Measurements from ENCODE around the gene CDKN1C.

CDKN1C gene

DNA sequence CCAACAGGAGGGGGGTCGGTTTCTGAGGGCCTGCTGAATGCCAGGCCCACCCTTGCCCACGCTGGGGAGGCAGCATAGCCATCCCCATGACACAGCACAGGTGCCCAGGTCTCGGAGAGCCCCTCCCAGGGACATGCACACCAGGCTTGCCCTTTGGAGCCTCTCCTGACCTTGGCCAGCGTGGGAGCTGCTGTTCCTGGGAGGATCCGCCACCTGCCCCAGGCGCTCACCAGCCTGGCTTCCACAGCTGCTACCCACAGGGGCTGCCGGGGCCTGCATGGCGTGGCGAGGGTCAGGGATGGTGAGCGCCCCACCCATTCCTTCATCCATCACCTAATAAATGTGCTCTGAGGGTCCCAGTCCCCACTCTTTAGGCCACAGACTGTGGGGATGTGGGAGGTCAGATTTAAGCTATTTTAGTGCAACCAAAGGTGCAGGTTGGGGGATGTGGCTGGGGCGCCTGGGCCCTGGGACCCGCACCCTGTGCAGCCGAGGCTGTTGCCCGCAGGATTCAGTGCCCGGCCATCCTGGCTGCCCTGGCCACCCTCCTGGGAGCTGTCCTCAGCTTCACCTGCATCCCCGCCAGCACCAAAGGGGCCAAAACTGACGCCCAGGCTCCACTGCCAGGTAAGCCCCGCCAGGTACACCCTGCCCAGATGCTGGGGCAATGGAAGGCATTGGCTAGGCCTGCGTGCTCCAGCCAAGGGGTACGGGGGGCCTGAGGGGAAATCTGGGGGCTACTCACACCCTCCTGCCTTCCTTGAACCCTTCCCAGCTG lies 30.7 kb upstream of the CDKN1C start:
- H3K27ac Mint-ChIP-seq = no peak overlapping the region
- H3K4me1 Mint-ChIP-seq = peaks cover 17% of the 10 kb centered on the region
- no peak overlapping the region for H3K4me3 Mint-ChIP-seq
- TF ChIP-seq, protein P1, sequence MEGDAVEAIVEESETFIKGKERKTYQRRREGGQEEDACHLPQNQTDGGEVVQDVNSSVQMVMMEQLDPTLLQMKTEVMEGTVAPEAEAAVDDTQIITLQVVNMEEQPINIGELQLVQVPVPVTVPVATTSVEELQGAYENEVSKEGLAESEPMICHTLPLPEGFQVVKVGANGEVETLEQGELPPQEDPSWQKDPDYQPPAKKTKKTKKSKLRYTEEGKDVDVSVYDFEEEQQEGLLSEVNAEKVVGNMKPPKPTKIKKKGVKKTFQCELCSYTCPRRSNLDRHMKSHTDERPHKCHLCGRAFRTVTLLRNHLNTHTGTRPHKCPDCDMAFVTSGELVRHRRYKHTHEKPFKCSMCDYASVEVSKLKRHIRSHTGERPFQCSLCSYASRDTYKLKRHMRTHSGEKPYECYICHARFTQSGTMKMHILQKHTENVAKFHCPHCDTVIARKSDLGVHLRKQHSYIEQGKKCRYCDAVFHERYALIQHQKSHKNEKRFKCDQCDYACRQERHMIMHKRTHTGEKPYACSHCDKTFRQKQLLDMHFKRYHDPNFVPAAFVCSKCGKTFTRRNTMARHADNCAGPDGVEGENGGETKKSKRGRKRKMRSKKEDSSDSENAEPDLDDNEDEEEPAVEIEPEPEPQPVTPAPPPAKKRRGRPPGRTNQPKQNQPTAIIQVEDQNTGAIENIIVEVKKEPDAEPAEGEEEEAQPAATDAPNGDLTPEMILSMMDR (IDR thresholded peaks at IDR 0.05) = no peak
- H3K36me3 Mint-ChIP-seq (ENCODE audit: low read depth) = no peaks in the 10 kb centered on the region
- no peaks in the 10 kb centered on the region for H3K9me3 Mint-ChIP-seq
- peaks cover 6% of the 10 kb centered on the region for H3K27me3 Mint-ChIP-seq (ENCODE audit: low read depth, poor library complexity)
- DNase-seq = no peak

DNA sequence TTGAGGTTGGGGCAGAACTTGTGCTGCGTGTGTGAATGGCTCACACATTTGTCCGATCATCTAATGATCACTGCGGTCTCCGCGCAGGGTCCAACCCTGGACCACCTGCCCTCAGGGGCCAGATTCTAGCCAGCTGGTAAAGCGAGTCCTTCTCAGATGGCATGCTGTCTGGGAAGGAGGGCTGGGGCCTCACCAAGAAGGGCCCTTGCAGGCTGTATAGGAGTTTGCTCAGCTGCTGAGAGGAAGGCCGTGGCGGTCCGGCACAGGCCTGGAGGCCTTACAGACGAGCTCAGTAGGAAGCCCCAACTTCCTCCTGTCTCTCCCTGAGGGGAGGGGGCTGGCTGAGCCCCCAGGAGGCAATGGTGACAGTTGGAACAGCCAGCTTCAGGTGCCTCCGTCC lies 29.9 kb upstream of the CDKN1C start:
- no peak overlapping the region for H3K4me3 Mint-ChIP-seq
- no peak overlapping the region for H3K27ac Mint-ChIP-seq
- no peaks in the 10 kb centered on the region for H3K36me3 Mint-ChIP-seq (ENCODE audit: low read depth)
- TF ChIP-seq, protein P1 (IDR thresholded peaks at IDR 0.05) = no peak
- H3K27me3 Mint-ChIP-seq (ENCODE audit: low read depth, poor library complexity) = peaks cover 4% of the 10 kb centered on the region
- no peaks in the 10 kb centered on the region for H3K9me3 Mint-ChIP-seq
- peaks cover 17% of the 10 kb centered on the region for H3K4me1 Mint-ChIP-seq
- no peak for DNase-seq

DNA sequence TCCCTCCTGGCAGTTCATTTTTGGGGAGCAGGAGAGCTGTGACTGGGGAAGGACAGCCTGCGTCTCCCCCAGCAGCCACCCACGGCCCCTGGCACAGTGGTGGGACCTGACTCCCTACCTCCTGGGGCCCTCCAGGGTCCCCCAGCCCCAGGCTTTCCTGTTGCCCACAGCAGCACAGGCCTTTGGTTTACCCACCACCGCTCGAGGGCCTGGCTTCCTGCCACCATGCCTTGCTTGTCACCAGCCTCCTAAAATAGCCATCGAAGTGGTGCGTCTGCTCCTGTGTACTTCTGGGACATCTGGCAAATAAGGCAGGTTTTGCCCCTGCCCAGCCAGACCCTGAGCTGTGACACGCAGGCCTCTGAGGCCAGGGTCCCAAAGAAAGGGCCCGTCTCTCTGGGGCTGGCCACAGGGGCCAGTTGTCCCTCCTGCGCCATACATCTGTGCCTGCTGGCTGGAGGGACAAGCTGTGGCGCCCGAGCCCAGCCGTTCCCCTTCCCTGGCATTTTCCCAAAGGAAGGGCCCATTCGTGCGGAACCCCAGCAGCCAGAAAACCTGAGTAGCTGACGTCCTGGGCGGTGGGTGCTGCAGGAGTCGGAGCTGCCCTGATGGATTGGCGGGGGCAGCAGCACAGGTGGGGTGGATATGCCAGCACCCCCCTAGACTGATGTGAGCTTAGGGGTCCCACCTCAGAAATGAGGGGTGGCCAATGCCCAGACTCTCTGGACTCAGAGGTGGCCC lies 29.1 kb upstream of the CDKN1C start:
- no peaks in the 10 kb centered on the region for H3K9me3 Mint-ChIP-seq
- H3K4me1 Mint-ChIP-seq = peaks cover 17% of the 10 kb centered on the region
- no peak for DNase-seq
- TF ChIP-seq, protein P1 (IDR thresholded peaks at IDR 0.05) = no peak
- H3K4me3 Mint-ChIP-seq = no peak overlapping the region
- H3K27ac Mint-ChIP-seq = no peak overlapping the region
- H3K27me3 Mint-ChIP-seq (ENCODE audit: low read depth, poor library complexity) = peaks cover 4% of the 10 kb centered on the region
- no peaks in the 10 kb centered on the region for H3K36me3 Mint-ChIP-seq (ENCODE audit: low read depth)

DNA sequence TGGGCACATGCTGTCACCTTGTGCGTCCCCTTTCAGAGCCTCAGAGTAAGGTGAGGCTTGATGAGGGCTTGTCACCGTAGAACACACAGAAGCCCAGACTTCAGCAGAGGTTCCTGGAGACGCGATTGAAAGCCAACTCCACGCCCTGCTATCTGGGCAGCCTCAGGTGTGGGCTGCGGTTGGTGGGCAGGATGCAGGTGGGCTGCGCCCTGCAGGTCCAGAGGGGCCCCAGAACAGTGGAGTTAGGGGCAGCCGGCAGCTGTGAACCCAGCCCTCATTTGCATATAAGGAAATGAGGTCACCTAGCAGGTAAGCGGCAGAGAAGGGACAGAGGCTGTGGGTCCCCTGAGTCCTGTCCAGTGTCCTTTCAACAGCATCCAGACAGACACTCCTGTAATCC lies 28.2 kb upstream of the CDKN1C start:
- H3K4me3 Mint-ChIP-seq = no peak overlapping the region
- no peaks in the 10 kb centered on the region for H3K36me3 Mint-ChIP-seq (ENCODE audit: low read depth)
- TF ChIP-seq, protein P1 (IDR thresholded peaks at IDR 0.05) = no peak
- no peak overlapping the region for H3K27ac Mint-ChIP-seq
- H3K27me3 Mint-ChIP-seq (ENCODE audit: low read depth, poor library complexity) = peaks cover 4% of the 10 kb centered on the region
- peaks cover 17% of the 10 kb centered on the region for H3K4me1 Mint-ChIP-seq
- no peaks in the 10 kb centered on the region for H3K9me3 Mint-ChIP-seq
- DNase-seq = no peak

DNA sequence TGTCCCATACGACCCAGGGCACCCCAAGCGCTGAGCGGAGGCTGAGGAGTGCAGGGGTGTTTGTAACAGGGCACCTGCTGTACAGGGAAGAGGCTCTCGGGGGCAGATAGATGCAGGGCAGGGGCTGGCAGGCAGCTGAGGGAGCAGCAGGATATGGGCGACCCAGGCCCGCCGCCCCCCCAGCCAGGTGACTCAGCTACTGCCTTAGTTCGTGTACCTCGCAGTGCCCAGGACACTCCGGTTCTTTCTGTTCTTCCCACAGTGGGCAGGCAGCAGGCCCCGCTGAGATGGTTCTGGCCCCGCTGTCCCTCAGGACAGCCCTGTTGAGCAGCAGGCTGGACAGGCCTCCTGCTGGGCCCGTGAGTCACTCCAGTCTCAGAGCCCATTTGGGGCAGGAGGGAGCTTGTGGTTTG lies 27.4 kb upstream of the CDKN1C start:
- TF ChIP-seq, protein P1 (IDR thresholded peaks at IDR 0.05) = no peak
- no peak for DNase-seq
- no peaks in the 10 kb centered on the region for H3K36me3 Mint-ChIP-seq (ENCODE audit: low read depth)
- H3K4me3 Mint-ChIP-seq = no peak overlapping the region
- no peak overlapping the region for H3K27ac Mint-ChIP-seq
- H3K27me3 Mint-ChIP-seq (ENCODE audit: low read depth, poor library complexity) = peaks cover 4% of the 10 kb centered on the region
- no peaks in the 10 kb centered on the region for H3K9me3 Mint-ChIP-seq
- peaks cover 17% of the 10 kb centered on the region for H3K4me1 Mint-ChIP-seq

All from nephron progenitor cell (in vitro differentiated cells).